K562 (cell line): Measurements from ENCODE around the gene WDCP. TPM values are rescaled to one million over a fixed set of nuclear protein-coding genes. Genes with fewer than 3 reads are reported as not detected.

Source experiments
- C11orf30 ChIP-seq: fragments of 450-650 bp; IDR thresholded peaks from 2 replicates; pipeline ENCODE4 v1.6.1; 2016; ENCODE audit warnings: low read depth, mild to moderate bottlenecking
- CHD2 ChIP-seq: IDR thresholded peaks from 2 replicates; pipeline ENCODE4 v1.6.1; 2011; ENCODE audit warnings: low read depth, low read length
- ERF ChIP-seq: fragments of 450-650 bp; formaldehyde crosslinking; IDR thresholded peaks from 2 replicates; pipeline ENCODE4 v1.4.0; 2020; ENCODE audit warnings: mild to moderate bottlenecking, mixed read lengths
- KDM2B ChIP-seq: fragments of 250-450 bp; sonication (Bioruptor Pico); IDR thresholded peaks from 2 replicates; pipeline ENCODE4 v1.8.0; 2021; ENCODE audit warnings: mild to moderate bottlenecking, moderate library complexity
- MTA3 ChIP-seq: fragments of 450-650 bp; formaldehyde crosslinking; IDR thresholded peaks from 2 replicates; pipeline ENCODE4 v1.6.1; 2017; ENCODE audit warnings: mild to moderate bottlenecking, borderline replicate concordance
- NFRKB ChIP-seq: fragments of 450-650 bp; IDR thresholded peaks from 2 replicates; pipeline ENCODE4 v1.6.1; 2016; ENCODE audit warnings: low read depth
- RNF2 ChIP-seq: sonication (generic); IDR thresholded peaks from 2 replicates; pipeline ENCODE4 v1.6.1; 2016
- SP1 ChIP-seq: sonication (generic); formaldehyde crosslinking; IDR thresholded peaks from 2 replicates; pipeline ENCODE4 v1.8.1; 2022; ENCODE audit warnings: mild to moderate bottlenecking, missing genetic modification reagents
- TAF1 ChIP-seq: IDR thresholded peaks from 2 replicates; pipeline ENCODE4 v1.6.1; 2011; ENCODE audit warnings: mild to moderate bottlenecking, low read length, moderate library complexity; ENCODE audit not compliant: insufficient read depth, control insufficient read depth, severe bottlenecking; ENCODE audit errors: extremely low read depth
- TEAD2 ChIP-seq: fragments of 450-650 bp; IDR thresholded peaks from 2 replicates; pipeline ENCODE4 v1.6.1; 2016; ENCODE audit warnings: missing genetic modification characterization, control low read depth, missing compliant biosample characterization
- ZFX ChIP-seq: sonication (generic); formaldehyde crosslinking; IDR thresholded peaks from 2 replicates; pipeline ENCODE4 v1.8.0; 2022; ENCODE audit warnings: mild to moderate bottlenecking, missing genetic modification reagents, moderate library complexity
- ZNF143 ChIP-seq: sonication (generic); formaldehyde crosslinking; IDR thresholded peaks from 2 replicates; pipeline ENCODE4 v1.9.0; 2022; ENCODE audit warnings: mild to moderate bottlenecking, missing genetic modification reagents
- ZNF507 ChIP-seq: conservative IDR thresholded peaks from 2 replicates; pipeline ENCODE4 v1.6.1; 2017; ENCODE audit warnings: missing genetic modification characterization, missing compliant biosample characterization
- polyA plus RNA-seq, 8 experiments: library from polyadenylated mRNA; depleted of rRNA in 4 of 8; stranded (reverse) in 5 of 8; unstranded in 3 of 8; fragments of >200 nt; fragmentation: Nextera tagmentation in 2 of 8; fragmentation: Illumina TruSeq in 1 of 8; extraction: Ambion mirVana in 2 of 8; extraction: Trizol in 1 of 8; gene quantifications; 2 replicates each; pipeline versions ENCODE4 v1.2.1 to v1.2.3, GENCODE V29; 2011 to 2014; ENCODE audit warnings: inconsistent platforms in 1 of 8, missing spikeins in 1 of 8
- total RNA-seq, 7 experiments: library from RNA; depleted of rRNA in 6 of 7; stranded (reverse); fragments of >200 nt in 6 of 7; fragmentation: Illumina TruSeq in 2 of 7; extraction: Trizol in 2 of 7; gene quantifications; 2 replicates each; pipeline versions ENCODE4 v1.2.1 to v1.2.3, GENCODE V29; 2011 to 2021; ENCODE audit warnings: low replicate concordance in 1 of 7
- TF ChIP-seq, protein P1 (sequence below): sonication (generic); formaldehyde crosslinking; IDR thresholded peaks from 2 replicates; pipeline ENCODE4 v1.8.1; 2023; ENCODE audit warnings: mild to moderate bottlenecking, missing genetic modification reagents
- TF ChIP-seq, protein P2 (sequence below): fragments of 450-650 bp; IDR thresholded peaks from 2 replicates; pipeline ENCODE4 v1.6.1; 2016; ENCODE audit warnings: borderline replicate concordance
- TF ChIP-seq, protein P3 (sequence below), 2 experiments: fragments of 150-350 bp in 1 of 2; IDR thresholded peaks; 2 replicates each; pipeline ENCODE4 v1.6.1; 2012 to 2016; ENCODE audit warnings: low read depth in 2 of 2, low read length in 2 of 2, mild to moderate bottlenecking in 1 of 2, moderate library complexity in 1 of 2
- TF ChIP-seq, protein P4 (sequence below): IDR thresholded peaks from 2 replicates; pipeline ENCODE4 v1.6.1; 2014; ENCODE audit warnings: antibody characterized with exemption

The WDCP gene
- total and polyA plus RNA-seq, 9 of the 15 experiments (the other 6 are each of a cell fraction or from before 2014, with no cell fraction given): 10.1 to 41.4 (median 21.8) TPM

DNA sequence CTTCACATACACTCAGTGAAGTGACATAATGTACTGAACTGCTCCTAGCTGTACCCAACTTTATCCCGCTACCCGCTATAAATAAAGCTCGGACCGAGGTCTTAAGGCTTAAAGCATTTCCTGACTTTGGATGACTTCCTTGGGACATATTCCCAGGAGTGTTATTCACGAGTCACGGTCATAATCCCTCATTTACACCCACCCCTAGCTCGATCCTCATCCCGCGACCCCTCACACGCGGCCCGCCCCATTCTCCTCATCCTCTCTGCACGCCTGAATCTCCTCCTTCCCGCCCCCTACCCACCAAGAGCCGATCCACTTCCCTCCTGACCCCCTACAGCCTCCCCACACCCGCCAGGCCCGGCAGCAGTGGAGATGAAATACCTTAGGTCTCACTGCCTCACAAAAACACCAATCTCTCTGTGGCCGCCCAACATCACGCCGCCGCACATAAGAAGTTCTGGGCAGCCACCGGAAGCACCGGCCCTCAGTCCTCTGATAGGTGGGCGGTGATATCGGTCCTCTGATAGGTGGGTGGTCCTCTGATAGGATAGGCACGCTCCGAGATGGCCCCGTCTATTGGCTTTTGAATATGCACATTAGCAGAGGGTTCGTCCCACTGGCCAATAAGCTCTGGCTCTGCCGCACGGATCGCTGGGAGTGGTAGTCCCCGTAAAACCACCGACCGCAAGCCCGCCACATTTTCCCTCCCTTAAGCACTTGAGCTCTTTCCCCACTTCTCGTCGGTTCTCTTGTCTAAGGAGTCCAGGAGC, at the start of gene WDCP (continued):
- TF ChIP-seq, protein P1, sequence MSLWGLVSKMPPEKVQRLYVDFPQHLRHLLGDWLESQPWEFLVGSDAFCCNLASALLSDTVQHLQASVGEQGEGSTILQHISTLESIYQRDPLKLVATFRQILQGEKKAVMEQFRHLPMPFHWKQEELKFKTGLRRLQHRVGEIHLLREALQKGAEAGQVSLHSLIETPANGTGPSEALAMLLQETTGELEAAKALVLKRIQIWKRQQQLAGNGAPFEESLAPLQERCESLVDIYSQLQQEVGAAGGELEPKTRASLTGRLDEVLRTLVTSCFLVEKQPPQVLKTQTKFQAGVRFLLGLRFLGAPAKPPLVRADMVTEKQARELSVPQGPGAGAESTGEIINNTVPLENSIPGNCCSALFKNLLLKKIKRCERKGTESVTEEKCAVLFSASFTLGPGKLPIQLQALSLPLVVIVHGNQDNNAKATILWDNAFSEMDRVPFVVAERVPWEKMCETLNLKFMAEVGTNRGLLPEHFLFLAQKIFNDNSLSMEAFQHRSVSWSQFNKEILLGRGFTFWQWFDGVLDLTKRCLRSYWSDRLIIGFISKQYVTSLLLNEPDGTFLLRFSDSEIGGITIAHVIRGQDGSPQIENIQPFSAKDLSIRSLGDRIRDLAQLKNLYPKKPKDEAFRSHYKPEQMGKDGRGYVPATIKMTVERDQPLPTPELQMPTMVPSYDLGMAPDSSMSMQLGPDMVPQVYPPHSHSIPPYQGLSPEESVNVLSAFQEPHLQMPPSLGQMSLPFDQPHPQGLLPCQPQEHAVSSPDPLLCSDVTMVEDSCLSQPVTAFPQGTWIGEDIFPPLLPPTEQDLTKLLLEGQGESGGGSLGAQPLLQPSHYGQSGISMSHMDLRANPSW: no peak
- TF ChIP-seq, protein P2, sequence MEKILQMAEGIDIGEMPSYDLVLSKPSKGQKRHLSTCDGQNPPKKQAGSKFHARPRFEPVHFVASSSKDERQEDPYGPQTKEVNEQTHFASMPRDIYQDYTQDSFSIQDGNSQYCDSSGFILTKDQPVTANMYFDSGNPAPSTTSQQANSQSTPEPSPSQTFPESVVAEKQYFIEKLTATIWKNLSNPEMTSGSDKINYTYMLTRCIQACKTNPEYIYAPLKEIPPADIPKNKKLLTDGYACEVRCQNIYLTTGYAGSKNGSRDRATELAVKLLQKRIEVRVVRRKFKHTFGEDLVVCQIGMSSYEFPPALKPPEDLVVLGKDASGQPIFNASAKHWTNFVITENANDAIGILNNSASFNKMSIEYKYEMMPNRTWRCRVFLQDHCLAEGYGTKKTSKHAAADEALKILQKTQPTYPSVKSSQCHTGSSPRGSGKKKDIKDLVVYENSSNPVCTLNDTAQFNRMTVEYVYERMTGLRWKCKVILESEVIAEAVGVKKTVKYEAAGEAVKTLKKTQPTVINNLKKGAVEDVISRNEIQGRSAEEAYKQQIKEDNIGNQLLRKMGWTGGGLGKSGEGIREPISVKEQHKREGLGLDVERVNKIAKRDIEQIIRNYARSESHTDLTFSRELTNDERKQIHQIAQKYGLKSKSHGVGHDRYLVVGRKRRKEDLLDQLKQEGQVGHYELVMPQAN: peak; percentile 93
- TF ChIP-seq, protein P3, sequence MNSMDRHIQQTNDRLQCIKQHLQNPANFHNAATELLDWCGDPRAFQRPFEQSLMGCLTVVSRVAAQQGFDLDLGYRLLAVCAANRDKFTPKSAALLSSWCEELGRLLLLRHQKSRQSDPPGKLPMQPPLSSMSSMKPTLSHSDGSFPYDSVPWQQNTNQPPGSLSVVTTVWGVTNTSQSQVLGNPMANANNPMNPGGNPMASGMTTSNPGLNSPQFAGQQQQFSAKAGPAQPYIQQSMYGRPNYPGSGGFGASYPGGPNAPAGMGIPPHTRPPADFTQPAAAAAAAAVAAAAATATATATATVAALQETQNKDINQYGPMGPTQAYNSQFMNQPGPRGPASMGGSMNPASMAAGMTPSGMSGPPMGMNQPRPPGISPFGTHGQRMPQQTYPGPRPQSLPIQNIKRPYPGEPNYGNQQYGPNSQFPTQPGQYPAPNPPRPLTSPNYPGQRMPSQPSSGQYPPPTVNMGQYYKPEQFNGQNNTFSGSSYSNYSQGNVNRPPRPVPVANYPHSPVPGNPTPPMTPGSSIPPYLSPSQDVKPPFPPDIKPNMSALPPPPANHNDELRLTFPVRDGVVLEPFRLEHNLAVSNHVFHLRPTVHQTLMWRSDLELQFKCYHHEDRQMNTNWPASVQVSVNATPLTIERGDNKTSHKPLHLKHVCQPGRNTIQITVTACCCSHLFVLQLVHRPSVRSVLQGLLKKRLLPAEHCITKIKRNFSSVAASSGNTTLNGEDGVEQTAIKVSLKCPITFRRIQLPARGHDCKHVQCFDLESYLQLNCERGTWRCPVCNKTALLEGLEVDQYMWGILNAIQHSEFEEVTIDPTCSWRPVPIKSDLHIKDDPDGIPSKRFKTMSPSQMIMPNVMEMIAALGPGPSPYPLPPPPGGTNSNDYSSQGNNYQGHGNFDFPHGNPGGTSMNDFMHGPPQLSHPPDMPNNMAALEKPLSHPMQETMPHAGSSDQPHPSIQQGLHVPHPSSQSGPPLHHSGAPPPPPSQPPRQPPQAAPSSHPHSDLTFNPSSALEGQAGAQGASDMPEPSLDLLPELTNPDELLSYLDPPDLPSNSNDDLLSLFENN (IDR thresholded peaks at IDR 0.05; ENCODE audit: low read depth in 2 of 2, low read length in 2 of 2): 0 out of 4 replicates have a peak, but pooled peaks of 1 of the 2 experiments have one; percentile 21
- TF ChIP-seq KDM2B (CRISPR knock-in tag): no peak
- peak; percentile 42 for TF ChIP-seq ZFX
- TF ChIP-seq CHD2: peak; percentile 81
- peak; percentile 68 for TF ChIP-seq SP1 (CRISPR knock-in tag)
- TF ChIP-seq ZNF143: peak; percentile 90
- peak; percentile 95 for TF ChIP-seq TAF1
- TF ChIP-seq C11orf30: peak; percentile 39
- TF ChIP-seq NFRKB: no peak
- TF ChIP-seq, protein P4, sequence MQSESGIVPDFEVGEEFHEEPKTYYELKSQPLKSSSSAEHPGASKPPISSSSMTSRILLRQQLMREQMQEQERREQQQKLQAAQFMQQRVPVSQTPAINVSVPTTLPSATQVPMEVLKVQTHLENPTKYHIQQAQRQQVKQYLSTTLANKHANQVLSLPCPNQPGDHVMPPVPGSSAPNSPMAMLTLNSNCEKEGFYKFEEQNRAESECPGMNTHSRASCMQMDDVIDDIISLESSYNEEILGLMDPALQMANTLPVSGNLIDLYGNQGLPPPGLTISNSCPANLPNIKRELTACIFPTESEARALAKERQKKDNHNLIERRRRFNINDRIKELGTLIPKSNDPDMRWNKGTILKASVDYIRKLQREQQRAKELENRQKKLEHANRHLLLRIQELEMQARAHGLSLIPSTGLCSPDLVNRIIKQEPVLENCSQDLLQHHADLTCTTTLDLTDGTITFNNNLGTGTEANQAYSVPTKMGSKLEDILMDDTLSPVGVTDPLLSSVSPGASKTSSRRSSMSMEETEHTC: no peak
- TF ChIP-seq ZNF507 (tag): no peak
- no peak for TF ChIP-seq ERF (CRISPR knock-in tag)
- TF ChIP-seq TEAD2: no peak
- peak; percentile 81; the same call in 1 of the 2 replicates for TF ChIP-seq MTA3
- TF ChIP-seq RNF2: peak; percentile 16; the same call in 1 of the 2 replicates
